Pulmonary artery endothelial cell (primary cell): Measurements from ENCODE around the gene PLEKHA1. TPM values are rescaled to one million over a fixed set of nuclear protein-coding genes. Genes with fewer than 3 reads are reported as not detected.

Source experiments
- DNase-seq: peaks from one replicate; pipeline ENCODE4 v3.0.0-alpha.2; 2011; ENCODE audit warnings: low read depth, low spot score
- total RNA-seq: library from RNA; depleted of rRNA; stranded (reverse); fragments of >200 nt; gene quantifications from 2 replicates; pipeline ENCODE4 v1.2.3, GENCODE V29; 2014

Gene PLEKHA1
- total RNA-seq, 1 donor from 2014 or later: 32.3 TPM

DNA sequence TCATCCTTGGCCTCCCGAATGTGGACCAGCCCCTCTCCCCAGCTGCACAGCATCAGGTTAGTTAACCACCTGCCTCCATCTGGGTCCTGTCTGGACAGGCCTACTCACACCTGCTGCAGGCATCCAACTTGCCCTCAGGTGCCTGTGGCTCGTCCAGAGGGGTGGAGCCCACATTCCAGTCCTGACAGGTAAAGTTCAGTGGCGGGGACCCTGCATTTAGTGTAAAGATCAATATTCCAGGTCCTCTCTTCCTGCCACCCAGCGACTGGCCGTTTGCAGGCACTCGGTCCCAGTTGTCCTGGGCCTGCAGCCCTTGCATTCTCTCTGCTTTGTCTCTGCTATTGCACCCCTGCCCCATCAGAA, 101.8 kb downstream of the PLEKHA1 start:
- DNase-seq: no peak

DNA sequence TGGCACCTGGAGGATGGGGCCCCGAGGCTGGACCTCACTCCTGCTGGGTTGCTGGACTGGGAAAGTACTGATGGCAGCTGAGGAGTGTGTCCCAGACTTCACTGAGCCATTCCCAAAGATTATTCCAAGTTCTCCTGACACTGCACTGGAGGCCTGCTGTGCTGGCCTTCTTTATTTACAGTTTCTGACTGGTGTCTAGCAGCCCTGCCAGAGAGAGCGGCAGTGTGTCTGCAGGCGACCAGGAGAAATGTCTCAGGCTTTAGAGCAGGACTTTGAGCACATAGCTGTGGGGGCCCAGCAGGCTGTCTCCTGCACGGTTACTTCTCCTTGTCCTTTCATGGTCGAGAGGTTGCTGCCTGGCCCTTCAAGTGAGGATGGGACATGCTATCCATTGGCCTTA, 102.9 kb downstream of the PLEKHA1 start:
- no peak for DNase-seq

DNA sequence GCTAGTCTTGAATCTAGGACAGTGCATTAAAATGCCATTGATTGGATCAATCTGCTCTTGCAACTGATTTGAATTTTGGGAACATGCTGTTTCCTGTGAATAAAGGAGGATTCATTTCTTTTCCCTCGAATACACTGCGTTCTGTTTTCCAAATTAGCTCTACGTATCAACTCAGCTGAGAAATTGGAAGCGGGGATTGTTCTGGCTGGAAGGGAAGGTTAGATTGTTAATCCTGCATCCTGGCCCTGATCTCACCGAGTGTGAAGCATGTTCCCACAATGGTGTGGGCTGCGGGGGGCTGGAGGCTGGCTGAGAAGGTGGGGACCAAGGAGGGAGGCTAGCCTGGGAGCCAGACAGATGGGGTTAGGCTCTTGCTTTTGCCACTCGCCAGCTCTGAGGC, 104.5 kb downstream of the PLEKHA1 start:
- DNase-seq: no peak

DNA sequence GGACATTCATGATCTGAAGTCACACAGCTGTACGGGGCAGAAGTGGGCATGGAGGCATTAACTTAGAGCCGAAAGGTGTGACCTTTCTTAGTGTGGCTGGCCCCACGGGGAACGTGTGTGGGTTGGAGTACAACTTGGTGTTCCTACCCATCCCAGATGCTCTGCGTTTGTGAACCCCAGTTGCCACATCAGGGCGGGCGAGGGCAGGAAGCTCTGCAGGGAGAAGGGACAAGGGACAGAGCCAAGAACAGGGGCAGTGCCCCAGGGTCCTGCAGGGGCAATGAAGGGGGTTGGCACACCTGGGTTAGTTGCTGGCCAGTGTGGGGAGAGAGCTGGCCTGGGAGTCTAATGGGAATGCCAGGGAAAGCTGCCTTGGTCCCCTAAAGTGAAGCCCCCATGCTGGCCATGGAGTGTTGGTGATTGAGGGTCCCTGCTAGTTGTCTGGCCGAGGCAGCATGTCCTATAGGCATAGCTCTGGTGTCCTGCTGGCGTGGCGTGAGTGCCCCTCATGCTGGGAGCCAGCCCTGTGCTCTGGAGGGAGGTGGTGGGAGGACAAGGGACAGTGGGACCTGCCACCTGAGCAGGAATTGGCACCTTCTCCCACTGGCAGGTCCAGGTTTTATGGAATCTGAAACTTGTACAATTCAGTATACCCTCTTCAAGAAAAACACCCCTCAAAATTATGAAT, 105.8 kb downstream of the PLEKHA1 start:
- no peak for DNase-seq

DNA sequence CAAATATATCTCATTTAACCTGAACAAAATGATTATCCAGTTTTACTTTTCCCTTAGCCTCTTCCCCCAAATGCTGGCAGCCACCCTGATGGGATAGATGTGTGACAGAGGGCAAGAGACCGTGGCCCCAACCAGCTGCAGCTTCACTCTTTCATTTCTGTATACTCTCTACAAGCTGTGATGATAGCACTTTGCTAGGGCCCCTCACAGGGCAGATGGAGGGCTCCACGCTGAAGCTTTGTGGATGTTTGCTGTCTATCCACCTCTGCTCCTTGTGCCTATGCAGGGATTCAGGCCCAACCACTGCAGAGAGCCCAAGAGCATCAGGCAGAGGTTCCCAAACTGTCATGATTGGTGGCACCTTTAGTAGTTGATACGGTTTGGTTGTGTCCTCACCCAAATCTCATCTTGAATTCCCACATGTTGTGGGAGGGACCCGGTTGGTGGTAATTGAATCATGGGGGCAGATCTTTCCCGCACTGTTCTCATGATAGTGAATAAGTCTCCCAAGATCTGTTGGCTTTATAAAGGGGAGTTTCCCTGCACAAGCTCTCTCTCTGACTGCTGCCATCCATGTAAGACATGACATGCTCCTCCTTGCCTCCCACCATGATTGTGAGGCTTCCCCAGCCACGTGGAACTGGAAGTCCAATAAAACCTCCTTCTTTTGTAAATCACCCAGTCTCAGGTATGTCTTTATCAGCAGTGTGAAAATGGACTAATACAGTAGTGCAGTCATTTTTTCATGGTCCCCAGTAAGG, 107.0 kb downstream of the PLEKHA1 start:
- no peak for DNase-seq

Other genes starting within 250 kb of the PLEKHA1 start
- gene BTBD16, start 103.4 kb upstream of the PLEKHA1 start, total RNA-seq: not detected in 2 replicates
- not detected in 2 replicates for gene ARMS2, start 79.9 kb downstream of the PLEKHA1 start, total RNA-seq
- 68.1 and 94.2 TPM in 2 replicates for gene HTRA1, start 86.8 kb downstream of the PLEKHA1 start, total RNA-seq
- gene DMBT1, start 186.0 kb downstream of the PLEKHA1 start, total RNA-seq: not detected in 2 replicates